PC-3 (cell line): ENCODE data around the gene PDK1. TPM values are rescaled to one million over a fixed set of nuclear protein-coding genes. Genes with fewer than 3 reads are reported as not detected.

Experiments used
- ATAC-seq: fragments of 200-7000 bp; cut with Tn5 transposase; 2 replicates; pipeline ENCODE4 v1.9.1; 2020; ENCODE audit warnings: mild to moderate bottlenecking, moderate library complexity
- BruUV-seq: library from RNA; stranded (reverse); fragments of 400-500 nt; replicated peaks from 2 replicates; lab custom pipeline; 2021; lab: Mats Ljungman, UMichigan
- CTCF ChIA-PET: fragments of 300-600 bp; sonication (Branson Sonifier 250); formaldehyde crosslinking; loops from one replicate; lab custom pipeline; 2022; ENCODE audit warnings: antibody characterized with exemption; lab: Charles Lee
- POLR2A ChIA-PET: fragments of 300-600 bp; sonication (Branson Sonifier 250); formaldehyde crosslinking; loops from one replicate; lab custom pipeline; 2022; ENCODE audit warnings: antibody characterized with exemption; ENCODE audit not compliant: unreplicated experiment; lab: Charles Lee
- DNase-seq: peaks from one replicate; pipeline ENCODE4 v3.0.0-alpha.2; 2015
- H2AFZ ChIP-seq: fragments of 300-600 bp; sonication (generic); 2 replicates; pipeline ENCODE4 v1.6.0; 2016; ENCODE audit warnings: antibody characterized with exemption, low read length
- H3F3A ChIP-seq: fragments of 300-600 bp; sonication (generic); one replicate; pipeline ENCODE4 v1.6.0; 2017; ENCODE audit warnings: antibody characterized with exemption, low read length, control low read depth, mild to moderate bottlenecking; ENCODE audit not compliant: unreplicated experiment
- H3K27ac ChIP-seq: fragments of 300-600 bp; sonication (generic); 2 replicates; pipeline ENCODE4 v1.5.1; 2016; ENCODE audit warnings: mild to moderate bottlenecking, low read length
- H3K27me3 ChIP-seq: fragments of 300-600 bp; sonication (generic); 2 replicates; pipeline ENCODE4 v1.6.1; 2016; ENCODE audit warnings: low read length, mixed read lengths
- H3K36me3 ChIP-seq: fragments of 300-600 bp; sonication (generic); 2 replicates; pipeline ENCODE4 v1.6.1; 2016; ENCODE audit warnings: low read depth, mixed run types, low read length, mixed read lengths
- H3K4me1 ChIP-seq: fragments of 300-600 bp; sonication (generic); 2 replicates; pipeline ENCODE4 v1.5.1; 2016; ENCODE audit warnings: low read length; ENCODE audit not compliant: insufficient read depth
- H3K4me2 ChIP-seq: fragments of 300-600 bp; sonication (generic); 2 replicates; pipeline ENCODE4 v1.6.0; 2016; ENCODE audit warnings: low read length
- H3K4me3 ChIP-seq: fragments of 300-600 bp; sonication (generic); 2 replicates; pipeline ENCODE4 v1.5.1; 2016; ENCODE audit warnings: mild to moderate bottlenecking, low read length, mixed read lengths
- H3K79me2 ChIP-seq: fragments of 300-600 bp; sonication (generic); 2 replicates; pipeline ENCODE4 v1.6.1; 2017; ENCODE audit warnings: low read length, mixed read lengths
- H3K9ac ChIP-seq: fragments of 300-600 bp; sonication (generic); 2 replicates; pipeline ENCODE4 v1.6.0; 2016; ENCODE audit warnings: mild to moderate bottlenecking, low read length
- H3K9me2 ChIP-seq: fragments of 300-600 bp; sonication (generic); replicated peaks from 2 replicates; pipeline ENCODE4 v1.6.1; 2016; ENCODE audit warnings: mixed run types, low read length, mixed read lengths
- H3K9me3 ChIP-seq: fragments of 300-600 bp; sonication (generic); 2 replicates; pipeline ENCODE4 v1.6.1; 2016; ENCODE audit warnings: low read length, mixed read lengths
- H4K20me1 ChIP-seq: fragments of 300-600 bp; sonication (generic); 2 replicates; pipeline ENCODE4 v1.6.1; 2016; ENCODE audit warnings: low read length, mixed read lengths
- CTCF ChIP-seq: fragments of 300-600 bp; sonication (generic); conservative IDR thresholded peaks from 2 replicates; pipeline ENCODE4 v1.5.1; 2017; ENCODE audit warnings: antibody characterized with exemption, low read depth, mild to moderate bottlenecking, low read length
- EZH2 ChIP-seq: fragments of 300-600 bp; sonication (generic); IDR thresholded peaks from one replicate; pipeline ENCODE4 v1.6.1; 2017; ENCODE audit warnings: antibody characterized with exemption, mild to moderate bottlenecking, low read length; ENCODE audit not compliant: unreplicated experiment
- EZH2phosphoT487 ChIP-seq: fragments of 300-600 bp; sonication (generic); IDR thresholded peaks from 2 replicates; pipeline ENCODE4 v1.6.1; 2018; ENCODE audit warnings: mild to moderate bottlenecking, antibody characterized with exemption, low read length, borderline replicate concordance
- intact Hi-C: fragments of 100-400 bp; cut with micrococcal nuclease; formaldehyde crosslinking; loops from 2 replicates; pipeline ENCODE4 v1.9.0; 2023
- total RNA-seq: library from RNA; depleted of rRNA; stranded (reverse); fragments of >200 nt; gene quantifications from 2 replicates; pipeline ENCODE4 v1.2.3, GENCODE V29; 2014

PDK1 gene
- total RNA-seq, 1 experiment from 2014 or later = 45.8 TPM

GRCh38 chr2:172597176-172597842 lies 41.4 kb downstream of the PDK1 start:
- Histone ChIP-seq H3K79me2 (no peaks in the 10 kb centered on the region), H3K27me3 (no peaks in the 10 kb centered on the region), H3K36me3 (peaks cover 48% of the 10 kb centered on the region), H3K9ac (no peak overlapping the region), H3K4me3 (no peak overlapping the region), H3K4me1 (no peaks in the 10 kb centered on the region), H2AFZ (no peak overlapping the region), H3K9me3 (no peaks in the 10 kb centered on the region), H3K4me2 (no peak overlapping the region), H3K9me2 (no peaks in the 10 kb centered on the region), H3F3A (no peaks in the 10 kb centered on the region), H4K20me1 (no peaks in the 10 kb centered on the region), H3K27ac (no peak overlapping the region)
- ChIA-PET POLR2A (no interaction called here), CTCF (interaction anchor here (1.3 kb wide), 1 partner anchor 114 kb away, joined by 4 read pairs; no protein-coding TSS in a partner anchor)
- ATAC-seq = no peak
- no TSS peak for BruUV-seq
- no peak for TF ChIP-seq CTCF
- TF ChIP-seq EZH2 = no peak
- no peak for TF ChIP-seq EZH2phosphoT487
- DNase-seq = no peak
- intact Hi-C loops = no loop called here

DNA sequence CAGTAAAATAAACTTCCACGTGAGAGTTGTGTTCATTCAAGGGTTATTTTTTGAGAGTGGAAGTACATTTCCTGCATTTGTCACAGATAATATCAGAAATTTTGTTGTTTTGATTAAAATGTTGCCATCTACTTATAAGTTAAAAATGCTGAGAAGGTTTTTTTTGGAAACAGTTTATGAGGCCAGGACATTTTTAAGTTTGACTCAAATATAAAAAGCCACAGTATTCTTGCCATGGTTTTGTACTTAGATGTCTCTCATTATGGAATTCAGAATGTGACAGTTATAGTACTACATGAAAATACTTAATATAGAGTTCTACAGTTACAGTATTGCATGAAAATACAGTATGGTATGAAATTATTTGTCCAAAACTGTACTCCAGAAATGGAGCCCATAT lies 44.1 kb downstream of the PDK1 start:
- H3K79me2 ChIP-seq = no peaks in the 10 kb centered on the region
- no peak overlapping the region for H3K27ac ChIP-seq
- H3K9me3 ChIP-seq = no peaks in the 10 kb centered on the region
- no peaks in the 10 kb centered on the region for H3F3A ChIP-seq
- no peaks in the 10 kb centered on the region for H4K20me1 ChIP-seq
- no peak overlapping the region for H3K4me2 ChIP-seq
- no peaks in the 10 kb centered on the region for H3K27me3 ChIP-seq
- H3K4me3 ChIP-seq = no peak overlapping the region
- ATAC-seq (no peak), DNase-seq (no peak)
- peaks cover 63% of the 10 kb centered on the region for H3K36me3 ChIP-seq
- CTCF ChIA-PET = no interaction called here
- POLR2A ChIA-PET = no interaction called here
- H2AFZ ChIP-seq = no peak overlapping the region
- TF ChIP-seq EZH2phosphoT487 = no peak
- TF ChIP-seq EZH2 = no peak
- no peak for TF ChIP-seq CTCF
- no peak overlapping the region for H3K9ac ChIP-seq
- intact Hi-C loops = no loop called here
- no peaks in the 10 kb centered on the region for H3K4me1 ChIP-seq
- no peaks in the 10 kb centered on the region for H3K9me2 ChIP-seq
- BruUV-seq = no TSS peak

DNA sequence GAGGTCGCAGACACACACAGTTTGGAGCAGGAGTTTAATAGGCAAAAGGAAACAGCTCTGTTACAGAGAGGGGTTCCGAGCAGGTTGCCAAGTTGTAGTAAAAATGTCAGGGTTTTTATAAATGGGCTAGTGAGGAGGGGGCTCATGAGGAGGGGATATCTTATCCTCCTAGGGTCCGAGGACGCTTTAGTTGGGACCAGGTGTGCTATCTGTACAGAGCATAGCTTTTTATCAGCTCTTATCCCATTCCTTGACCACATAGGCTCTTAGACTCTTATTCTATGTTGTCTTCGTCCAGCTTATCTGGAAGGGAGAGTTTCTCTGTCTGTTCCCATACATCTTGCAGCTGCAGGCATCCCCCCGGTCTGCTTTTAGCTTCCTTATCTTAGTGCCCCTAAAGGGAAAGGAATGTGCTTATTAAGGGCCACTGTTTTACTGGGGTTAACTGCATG lies 44.7 kb downstream of the PDK1 start:
- Histone ChIP-seq H3K4me1 (no peaks in the 10 kb centered on the region), H3K79me2 (no peaks in the 10 kb centered on the region), H3K9me3 (no peaks in the 10 kb centered on the region), H3K27me3 (no peaks in the 10 kb centered on the region), H2AFZ (no peak overlapping the region), H4K20me1 (no peaks in the 10 kb centered on the region), H3F3A (no peaks in the 10 kb centered on the region), H3K4me2 (no peak overlapping the region), H3K27ac (no peak overlapping the region), H3K4me3 (no peak overlapping the region), H3K9ac (no peak overlapping the region), H3K36me3 (peaks cover 58% of the 10 kb centered on the region), H3K9me2 (no peaks in the 10 kb centered on the region)
- TF ChIP-seq EZH2 (no peak), CTCF (no peak), EZH2phosphoT487 (no peak)
- ChIA-PET CTCF (interaction anchor here (0.6 kb wide), 1 partner anchor 428 kb away, joined by 3 read pairs; no protein-coding TSS in a partner anchor), POLR2A (no interaction called here)
- DNase-seq (no peak), ATAC-seq (no peak)
- intact Hi-C loops = no loop called here
- BruUV-seq = no TSS peak
